AG20443 (cell line): ENCODE measurements around the gene TPCN1.
A peak's percentile ranks its signal among the peaks of the same experiment; 100 is the strongest.

ENCODE experiments used
- DNase-seq: peaks from one replicate; pipeline ENCODE4 v3.0.0; 2012; ENCODE audit warnings: low spot score, mixed read lengths

The TPCN1 gene

DNA sequence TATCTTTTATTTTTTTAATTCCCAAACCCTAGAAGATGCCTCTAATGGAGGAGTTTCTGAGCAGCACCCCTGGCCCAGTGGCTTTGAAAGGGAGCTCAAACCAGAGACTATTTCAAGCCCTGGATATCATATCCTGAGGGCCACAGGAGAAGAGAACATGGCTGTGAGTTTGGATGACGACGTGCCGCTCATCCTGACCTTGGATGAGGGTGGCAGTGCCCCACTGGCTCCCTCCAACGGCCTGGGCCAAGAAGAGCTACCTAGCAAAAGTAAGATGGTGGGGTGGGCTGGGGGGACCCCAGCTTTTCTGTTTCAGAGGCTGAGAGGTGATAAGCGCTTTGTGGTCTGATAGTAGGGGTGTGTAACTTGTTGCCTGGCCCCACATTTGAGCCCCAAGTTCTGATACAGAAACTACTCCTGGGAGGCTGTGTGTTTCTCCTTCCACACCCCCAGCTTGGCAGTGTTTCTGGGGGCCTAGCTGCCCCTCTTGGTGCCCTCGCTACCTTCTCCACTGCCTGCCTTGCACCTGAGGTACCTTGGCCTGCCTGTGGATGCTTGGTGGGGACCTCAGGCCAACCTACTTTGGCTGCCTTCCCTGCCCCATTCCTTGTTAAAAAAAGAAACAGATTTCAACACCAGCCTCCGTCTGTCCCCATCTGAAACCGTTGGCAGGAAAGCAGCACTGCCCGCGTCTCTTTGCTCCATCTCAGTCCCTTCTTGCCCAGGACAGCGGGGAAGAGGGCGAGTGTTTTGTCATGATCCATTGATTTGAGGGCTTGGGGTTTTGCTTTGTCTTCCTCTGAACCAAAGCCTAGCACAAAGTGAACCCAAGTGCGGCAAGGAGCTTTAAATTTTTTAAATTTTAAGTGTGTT is 5.7 kb downstream of the TPCN1 start:
- DNase-seq = no peak

DNA sequence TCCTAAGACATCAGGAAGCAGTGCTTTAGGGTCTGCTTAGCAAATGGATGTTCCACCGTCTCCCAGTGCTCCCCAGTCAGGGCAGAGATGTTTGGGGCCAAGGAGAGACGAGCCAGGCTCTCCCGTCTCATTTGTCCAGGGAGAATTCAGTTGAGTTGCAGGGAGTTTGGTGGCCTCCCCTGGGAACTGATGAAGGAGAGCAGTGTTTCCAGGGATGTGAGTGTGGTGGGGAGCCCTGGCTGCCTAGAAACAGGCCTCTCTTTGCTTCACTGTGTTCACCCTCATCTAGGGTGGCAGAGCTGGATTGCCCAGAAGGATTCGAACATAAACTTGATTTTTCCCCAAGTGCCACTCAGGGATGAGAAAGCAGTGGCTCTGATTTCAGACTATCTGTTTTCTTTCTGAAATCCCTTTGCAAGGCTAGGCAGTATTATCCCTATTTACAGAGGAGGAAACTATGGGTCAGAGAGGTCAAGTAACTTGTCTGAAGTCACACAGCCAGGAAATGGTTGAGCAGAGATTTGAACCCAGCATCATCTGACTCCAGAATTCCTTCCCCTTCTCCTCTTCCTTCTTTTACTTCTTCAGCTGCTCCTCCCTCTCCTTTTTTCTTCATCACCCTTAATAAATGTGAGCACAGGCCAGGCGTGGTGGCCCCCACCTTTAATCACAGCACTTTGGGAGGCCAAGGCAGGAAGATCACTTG is 6.6 kb downstream of the TPCN1 start:
- DNase-seq = no peak

DNA sequence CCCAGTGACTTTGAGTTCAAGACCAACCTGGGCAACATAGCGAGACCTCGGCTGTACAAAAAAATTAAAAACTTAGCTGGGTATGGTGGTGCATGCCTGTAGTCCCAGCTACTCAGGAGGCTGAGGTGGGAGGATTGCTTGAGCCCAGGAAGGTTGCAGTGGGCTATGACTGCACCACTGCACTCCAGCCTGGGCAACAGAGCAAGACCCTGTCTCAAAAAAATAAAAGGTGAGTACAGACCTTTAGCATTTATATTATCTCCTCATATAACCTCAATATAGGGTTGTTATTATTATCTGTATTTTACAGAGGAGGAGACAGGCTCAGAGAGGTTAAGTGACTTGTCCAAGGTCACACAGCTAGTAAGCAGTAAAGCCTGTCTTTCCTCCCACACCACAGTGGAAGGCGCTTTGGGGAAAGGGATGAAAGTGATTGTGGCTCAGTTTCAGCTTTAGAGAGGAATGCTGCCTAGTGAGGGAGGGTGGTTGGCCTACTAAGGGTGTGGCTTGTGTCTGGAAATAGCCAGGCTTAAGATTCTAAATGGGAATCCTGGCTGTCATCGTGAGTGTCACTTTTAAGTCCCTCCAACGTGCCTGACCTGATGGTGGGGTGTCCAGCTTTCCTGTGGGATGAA is 7.2 kb downstream of the TPCN1 start:
- DNase-seq = peak; percentile 30

DNA sequence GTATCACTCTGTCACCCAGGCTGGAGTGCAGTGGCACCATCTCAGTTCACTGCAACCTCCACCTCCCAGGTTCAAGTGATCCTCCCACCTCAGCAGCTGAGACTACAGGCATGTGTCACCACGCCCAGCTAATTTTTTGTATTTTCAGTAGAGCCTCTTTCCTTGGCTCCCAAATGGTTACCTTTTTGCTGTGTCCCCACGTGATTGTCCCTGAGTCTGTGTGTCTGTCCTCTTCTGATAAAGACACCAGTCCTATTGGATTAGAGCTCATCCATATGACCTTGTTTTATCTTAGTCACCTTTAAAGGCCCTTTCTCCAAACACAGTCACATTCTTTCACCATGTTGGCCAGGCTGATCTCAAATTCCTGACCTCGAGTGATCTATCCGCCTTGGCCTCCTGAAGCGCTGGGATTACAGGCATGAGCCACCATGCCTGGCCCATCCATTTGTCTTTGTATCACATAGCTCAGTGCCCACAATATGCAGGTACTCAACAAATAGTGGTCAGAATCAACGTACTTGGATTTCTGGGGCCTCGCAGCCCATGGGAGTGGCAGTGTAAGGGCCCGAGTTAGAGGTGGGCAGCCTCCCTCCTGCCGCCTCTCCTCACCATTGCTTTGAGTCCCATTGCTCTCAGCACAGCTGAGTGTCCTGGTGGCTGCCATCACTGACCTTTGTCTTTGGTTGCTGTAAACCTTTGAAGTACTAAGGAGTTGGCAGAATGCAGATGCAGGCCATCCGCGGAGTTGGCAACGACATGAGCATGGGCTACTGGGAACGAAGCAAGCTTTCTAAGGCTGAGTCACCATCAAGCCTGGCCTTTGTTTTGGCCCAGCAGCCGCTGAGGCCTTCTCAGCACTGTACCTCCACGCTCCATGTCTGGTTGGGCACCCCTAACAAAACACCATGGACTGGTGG is 9.3 kb downstream of the TPCN1 start:
- DNase-seq = no peak

DNA sequence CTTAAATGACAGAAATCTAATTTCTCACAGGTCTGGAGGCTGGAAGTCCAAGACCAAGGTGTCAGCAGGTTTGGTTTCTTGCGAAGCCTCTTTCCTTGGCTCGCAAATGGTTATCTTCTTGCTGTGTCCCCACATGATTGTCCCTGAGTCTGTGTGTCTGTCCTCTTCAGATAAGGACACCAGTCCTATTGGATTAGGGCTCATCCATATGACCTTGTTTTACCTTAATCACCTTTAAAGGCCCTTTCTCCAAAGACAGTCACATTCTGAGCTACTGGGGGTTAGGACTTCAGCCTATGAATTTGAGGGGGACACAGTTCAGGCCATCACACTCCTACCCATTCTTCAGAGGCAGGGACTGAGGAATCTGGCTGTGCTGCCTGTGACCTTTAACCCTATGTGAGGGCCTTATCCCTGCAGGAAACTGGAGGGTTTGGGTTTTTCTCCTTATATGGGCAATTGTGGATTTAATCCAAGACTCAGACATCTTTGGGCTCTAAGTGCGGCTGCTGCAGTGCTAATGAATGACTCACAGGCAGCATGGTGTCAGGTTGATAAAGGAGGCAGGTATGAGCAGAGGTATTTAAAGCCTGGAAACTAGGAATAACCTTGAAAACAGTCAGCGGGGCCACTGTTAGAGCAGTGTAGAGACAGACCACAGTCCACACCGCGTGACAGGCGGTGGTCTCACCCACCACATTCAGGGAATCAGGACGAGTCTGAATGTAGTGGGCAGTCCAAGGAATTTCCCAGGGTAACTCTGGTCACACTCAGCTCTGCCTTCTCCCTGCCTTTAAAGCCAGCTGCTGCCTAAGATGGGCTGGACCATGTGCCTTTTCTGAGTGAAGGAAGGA is 10.2 kb downstream of the TPCN1 start:
- DNase-seq = no peak

DNA sequence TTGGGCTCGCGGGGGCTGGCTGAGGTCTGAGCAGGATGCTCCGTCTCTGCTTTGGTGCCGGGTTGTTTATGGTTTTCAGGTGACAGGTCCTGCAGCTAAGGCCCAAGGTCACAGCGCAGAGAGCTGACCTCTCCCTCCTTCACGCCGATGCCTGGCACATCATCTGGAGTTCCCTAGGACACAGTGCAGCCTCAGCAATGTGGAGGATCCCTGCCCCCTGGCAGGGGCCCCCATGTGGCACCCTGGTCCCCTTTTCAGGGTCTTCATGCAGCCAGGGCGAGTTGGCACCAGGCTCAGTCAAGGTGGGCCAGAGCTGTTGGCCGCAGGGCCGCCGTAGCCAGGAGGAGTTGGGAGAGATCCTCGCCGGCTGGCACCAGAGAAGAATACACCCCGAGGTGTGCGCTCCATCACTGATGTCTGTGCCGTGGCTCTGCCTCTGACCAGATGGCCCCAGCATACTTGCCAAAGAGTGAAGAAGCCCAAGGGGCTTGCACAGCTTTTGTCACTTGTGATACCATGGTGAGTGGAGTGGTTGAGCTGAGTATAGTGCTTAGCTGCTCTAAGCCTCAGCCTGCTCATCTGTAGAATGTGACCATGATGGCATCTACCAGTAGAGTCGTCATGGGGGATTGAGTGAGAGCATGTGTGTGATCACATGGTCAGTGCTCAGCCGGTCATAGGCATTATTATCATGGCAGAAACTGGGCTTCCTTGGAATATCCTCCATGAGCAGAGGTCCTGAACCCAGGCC is 11.0 kb downstream of the TPCN1 start:
- DNase-seq = no peak

DNA sequence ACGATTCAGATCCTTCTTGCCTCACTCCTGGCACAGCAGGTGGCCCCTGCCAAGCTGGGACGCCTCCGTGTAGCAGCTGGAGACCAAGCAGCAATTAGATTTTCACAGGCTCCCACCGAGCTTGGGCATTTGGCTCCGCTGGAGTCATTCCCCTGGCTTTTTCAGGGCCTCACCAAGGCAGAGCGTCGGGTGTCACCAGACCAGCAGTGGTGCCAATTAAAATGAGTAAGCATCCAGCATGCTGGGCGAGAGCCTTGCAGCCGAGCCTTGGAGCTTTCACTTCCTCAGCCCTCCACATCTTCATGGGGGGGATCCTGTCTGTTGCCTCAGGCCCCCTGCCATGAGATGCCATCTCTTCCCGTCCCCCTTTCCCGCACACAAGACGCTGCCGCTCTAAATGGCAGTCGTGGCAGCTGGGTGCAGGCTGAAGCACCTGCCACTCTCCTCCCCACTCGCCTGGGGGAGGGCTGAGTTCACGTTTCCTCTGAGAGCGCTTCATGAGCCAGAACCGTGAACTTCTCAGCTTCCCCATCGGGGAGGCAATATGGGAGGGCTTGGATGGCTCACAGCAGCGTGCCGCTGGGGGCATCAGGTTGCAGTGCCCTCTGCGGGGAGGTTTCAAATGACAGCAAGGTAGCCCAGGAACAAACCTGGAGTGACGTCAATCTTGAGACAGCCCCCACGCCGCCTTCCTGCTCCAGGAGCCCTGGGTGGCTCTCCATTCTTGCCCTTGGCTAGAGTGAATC is 11.7 kb downstream of the TPCN1 start:
- DNase-seq = peak; percentile 75

DNA sequence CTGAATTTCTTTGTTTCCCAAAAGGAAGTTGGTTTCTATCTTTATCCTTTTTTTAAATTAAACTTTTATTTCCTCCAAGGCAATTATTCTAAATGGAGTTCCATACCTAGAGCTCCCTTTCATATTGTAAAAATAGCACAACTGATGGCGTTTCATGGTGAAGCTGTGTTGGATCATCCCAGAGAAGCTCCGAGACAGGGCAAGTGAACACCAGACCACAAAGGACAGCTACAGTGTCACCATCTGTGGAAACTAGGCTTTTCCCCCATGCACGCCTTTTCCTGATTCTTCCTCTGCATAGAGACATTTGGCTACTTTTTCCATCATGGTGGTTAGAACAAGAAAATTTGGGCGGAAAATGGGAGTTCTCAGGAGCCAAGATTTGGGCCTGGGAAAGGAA is 12.7 kb downstream of the TPCN1 start:
- DNase-seq = no peak

DNA sequence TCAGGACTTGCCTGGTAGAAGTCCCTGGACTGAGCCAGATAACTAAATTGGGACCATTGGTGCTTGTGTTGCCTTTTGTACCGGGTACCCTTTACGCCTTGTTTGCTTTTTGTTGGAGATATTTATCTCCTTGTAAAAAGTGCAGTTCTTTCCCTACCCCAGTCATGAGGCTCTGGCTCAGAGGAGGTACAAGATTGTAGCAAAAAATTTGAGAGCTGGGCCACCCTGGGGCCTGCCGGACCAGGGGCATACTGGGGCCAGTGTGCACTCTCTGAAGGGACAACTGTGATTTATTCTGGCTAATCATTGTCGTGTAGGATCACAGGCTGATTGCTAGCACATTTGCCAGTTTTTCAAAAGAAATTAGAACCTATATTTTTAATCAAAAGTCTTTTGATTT is 13.2 kb downstream of the TPCN1 start:
- no peak for DNase-seq

DNA sequence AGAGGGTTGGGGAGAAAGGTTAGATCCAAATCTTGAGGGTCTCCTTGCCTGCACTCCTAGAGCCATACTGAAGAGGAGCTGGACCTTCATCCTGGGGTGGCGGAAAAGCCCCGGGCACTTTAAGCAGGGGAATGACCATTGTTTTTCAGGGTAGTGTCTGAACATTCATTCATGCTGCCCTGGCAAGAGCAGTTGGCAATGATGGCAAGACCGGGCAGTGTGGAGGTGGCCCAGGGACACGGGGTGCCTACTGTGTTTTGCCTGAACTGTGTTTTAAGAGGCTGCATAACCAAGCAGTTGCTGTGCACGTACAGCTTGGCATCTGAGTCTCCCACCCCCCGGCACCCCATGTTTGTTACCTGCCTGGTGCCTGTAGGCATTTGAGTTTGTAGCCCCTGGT is 14.7 kb downstream of the TPCN1 start:
- no peak for DNase-seq

DNA sequence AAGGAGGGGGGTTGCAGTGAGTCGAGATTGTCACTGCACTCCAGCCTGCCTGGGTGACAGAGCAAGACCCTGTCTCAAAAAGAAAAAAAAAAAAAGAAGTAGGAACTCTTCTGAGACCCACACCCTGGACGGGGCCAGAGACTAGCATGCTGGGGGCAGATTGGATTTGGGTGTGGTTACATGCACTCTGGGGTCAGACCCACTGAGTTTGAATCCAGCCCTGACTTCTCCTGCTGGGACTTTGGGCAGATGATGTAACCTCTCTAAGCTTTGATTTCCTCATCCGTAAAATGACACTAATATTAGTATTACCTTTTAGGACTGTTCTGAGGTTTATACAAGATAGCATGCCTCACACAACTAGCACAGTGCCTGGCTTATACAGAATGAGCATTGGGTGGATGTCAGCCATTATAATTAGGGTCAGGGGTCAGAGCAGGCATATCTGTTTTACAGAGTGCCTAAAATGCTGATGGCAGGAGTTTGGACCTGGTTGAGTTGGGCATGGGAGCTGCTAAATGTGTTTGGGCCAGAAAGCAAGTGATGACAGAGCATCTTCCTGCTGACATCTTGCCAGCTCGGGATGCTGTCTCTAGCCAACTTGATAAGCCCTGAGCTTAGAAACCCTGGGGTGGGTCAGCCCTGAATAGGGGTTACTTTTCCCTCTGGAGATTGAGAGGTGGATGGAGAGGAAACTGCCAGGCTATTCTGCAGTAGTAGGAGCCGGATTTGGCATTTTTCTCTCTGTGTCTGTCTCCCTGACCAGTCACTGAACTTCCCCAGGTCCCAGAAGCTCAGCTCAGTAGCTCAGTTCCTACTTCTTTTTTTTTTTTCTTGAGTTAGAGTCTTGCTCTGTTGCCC is 15.5 kb downstream of the TPCN1 start:
- peak; percentile 4 for DNase-seq

DNA sequence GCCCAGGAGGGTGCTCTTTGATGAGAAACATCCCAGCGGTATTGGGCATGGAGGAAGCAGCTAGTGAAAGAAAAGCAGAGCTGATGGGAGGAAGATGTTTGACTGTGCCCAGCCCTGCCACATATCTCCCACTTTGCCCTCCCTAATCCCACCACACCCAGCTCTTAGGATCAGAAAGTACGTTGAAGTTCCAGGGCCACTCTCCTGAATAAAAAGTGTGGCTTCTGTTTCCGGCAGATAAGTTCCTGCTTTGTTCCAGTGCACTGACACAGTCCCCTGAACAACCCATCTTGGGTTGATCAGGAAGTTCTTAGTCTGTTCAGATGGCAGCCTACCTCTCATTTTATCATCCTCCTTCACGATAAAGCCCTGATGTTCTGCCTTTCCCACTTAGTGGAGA is 16.5 kb downstream of the TPCN1 start:
- DNase-seq = peak; percentile 1

DNA sequence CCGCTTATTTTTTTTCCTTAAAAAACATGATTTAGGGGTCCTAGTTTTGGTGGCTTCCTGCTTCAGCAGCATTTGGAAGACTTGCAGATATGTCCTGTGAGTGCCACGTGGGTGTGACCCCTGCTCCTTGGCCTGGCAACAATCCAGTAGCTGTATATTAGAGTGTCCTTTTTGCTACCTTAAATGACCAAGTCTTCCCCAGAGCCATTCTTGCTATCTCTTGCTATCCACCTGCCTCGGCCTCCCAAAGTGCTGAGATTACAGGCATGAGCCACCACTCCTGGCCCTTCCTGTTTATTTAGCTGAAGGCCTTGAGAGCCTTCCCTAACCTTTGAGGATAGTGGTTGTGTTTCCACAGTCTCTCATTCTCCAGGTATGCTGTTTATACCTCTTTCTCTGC is 17.0 kb downstream of the TPCN1 start:
- no peak for DNase-seq

DNA sequence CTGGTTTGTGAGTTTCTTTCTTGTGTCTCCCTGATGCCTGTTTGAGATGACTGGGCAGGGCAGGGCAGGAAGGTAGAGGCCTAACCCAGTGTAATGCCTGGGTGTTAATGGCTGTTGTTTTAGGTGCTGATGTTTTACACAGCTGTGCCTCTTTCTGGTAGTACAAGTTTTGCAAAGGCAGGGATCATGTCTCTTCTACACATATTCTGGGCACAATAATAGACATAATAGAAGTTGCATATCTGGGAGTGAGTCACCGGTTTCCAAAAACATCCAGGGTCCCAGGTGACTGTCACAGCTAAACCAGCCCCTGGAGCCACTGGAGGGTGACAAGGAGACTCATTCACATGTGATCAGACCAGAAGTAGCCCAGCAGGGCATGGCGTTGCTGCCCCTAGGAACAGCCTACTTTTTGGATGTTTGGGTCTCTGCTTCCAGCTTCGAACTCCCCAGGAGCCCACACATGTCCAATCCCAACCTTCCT is 18.1 kb downstream of the TPCN1 start:
- no peak for DNase-seq

DNA sequence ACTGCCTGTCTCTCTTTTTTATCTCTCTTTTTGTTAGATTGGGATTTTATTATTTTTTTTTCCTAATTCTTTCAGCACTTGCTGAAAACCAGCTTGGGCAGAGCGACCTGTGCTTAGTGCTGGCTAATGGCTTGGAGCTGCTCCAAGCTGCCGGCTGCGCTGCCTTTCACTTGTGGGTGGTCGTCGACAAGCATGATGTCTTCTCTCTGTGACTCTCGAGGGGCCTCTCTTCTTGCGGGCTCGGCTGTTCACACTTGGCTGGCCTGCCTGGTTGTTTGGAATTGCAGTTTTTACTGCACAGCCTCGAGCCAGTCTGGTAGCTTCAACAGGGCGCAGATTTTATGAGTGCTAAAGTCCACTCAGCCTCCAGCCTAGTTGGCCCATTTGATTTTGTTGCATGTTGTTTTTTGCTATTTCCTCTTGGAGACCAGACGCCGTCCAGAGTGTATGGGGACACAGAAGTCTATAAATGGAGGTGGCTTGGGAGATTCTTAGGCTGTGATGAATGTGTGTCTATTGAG is 18.6 kb downstream of the TPCN1 start:
- no peak for DNase-seq

DNA sequence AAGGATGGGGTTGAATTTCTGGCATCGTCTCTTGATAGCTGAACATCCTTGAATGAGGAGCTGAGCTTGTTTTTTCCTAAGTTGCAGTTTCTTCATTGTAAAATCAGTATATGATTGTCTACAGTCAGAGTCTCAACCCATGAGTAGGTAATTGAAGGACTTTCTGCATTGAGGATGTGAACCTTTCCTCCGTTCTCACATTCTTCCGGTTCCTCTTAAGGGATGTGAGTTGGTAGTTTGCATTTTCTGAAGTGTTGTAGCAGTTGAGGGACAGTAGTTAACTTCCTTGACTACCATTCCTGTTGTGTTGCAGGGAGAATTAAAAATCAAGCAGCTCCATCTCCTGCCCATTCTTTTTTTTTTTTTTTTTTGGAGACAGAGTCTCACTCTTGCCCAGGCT is 19.1 kb downstream of the TPCN1 start:
- DNase-seq = no peak

DNA sequence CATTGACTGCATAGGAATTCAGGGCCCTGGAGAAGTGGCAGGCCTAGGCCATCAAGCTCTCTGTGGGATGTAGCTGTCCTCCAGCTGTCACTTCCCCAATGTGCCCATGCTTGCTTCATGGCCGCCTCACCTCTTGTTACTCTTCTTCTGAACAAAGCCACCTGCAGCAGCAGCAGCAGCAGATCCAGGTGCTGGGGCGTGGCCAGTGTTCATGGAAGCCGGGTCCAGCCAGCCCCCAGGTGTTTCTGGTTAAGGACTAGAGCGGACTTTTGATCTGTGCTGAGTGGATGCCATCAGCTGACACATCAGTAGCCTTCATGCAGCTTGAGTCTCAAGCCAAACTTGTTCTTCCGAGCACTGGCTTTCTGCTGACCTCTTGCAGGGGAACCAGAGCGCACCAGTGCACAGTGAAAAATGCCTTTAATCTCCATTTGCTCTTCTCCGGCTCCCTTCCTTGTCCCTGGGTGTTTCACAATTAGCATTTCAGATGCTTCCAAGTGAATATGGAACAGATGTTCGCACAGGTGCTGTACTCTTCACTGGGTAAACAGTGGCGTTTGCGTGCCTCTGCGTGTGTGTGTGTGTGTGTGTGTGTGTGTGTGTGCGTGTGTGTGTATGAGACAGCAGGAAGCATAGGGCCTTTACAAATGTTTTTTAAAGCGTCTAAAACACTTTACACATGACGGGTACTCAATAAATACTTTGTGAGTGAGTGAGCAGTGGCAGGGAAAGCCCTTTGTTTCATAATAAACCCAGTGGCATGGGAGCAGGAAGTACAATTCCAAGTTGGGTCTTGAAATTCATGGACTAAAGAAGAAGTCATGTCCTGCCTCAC is 20.1 kb downstream of the TPCN1 start:
- peak; percentile 83 for DNase-seq
